ENCODE results near the gene TMCO5A. TPM values are rescaled to one million over a fixed set of nuclear protein-coding genes. Genes with fewer than 3 reads are reported as not detected.

TMCO5A gene
- total RNA-seq, 4 donors from 2014 or later: not detected

- Histone ChIP-seq H3K4me1 (no peaks in the 10 kb centered on the region), H3K4me3 (replicated peaks in 1 of 3) (no peak overlapping the region), H3K9me3 (no peaks in the 10 kb centered on the region), H3K36me3 (no peaks in the 10 kb centered on the region), H3K27me3 (no peaks in the 10 kb centered on the region), H3K27ac (no peak overlapping the region)
- TF ChIP-seq CTCF (IDR thresholded peaks at IDR 0.05) (no peak), POLR2A (IDR thresholded peaks at IDR 0.05) (no peak)
- 50 to 63% methylated on average over 1 of the region's 1 CpG for WGBS, 2 donors
- intact Hi-C loops (cut with DNase I): no loop called here
- no peak for DNase-seq
Measured at GRCh38 chr15:37967788-37968187, 33.3 kb downstream of the TMCO5A start.

DNA sequence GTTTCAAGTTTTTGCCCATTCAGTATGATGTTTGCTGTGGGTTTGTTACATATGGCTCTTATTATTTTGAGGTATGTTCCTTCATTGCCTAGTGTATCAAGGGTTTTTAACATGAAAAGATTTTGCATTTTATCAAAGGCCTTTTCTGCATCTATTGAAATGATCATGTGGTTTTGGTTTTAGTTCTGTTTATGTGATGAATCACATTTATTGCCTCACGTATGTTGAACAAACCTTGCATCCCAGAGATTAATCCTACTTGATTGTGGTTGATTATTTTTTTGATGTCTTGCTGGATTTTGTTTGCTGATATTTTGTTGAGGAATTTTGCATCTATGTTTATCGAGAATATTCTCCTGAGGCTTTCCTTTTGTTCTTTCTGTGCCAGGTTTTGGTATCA lies 39.4 kb downstream of the TMCO5A start:
- no peak for DNase-seq
- Histone ChIP-seq H3K9me3 (no peaks in the 10 kb centered on the region), H3K27me3 (no peaks in the 10 kb centered on the region), H3K36me3 (no peaks in the 10 kb centered on the region), H3K4me1 (no peaks in the 10 kb centered on the region), H3K27ac (no peak overlapping the region), H3K4me3 (replicated peaks in 1 of 3) (no peak overlapping the region)
- WGBS, 2 donors: 89 to 90% methylated on average over 2 of the region's 2 CpGs
- intact Hi-C loops (cut with DNase I): no loop called here
- TF ChIP-seq POLR2A (IDR thresholded peaks at IDR 0.05): no peak
- TF ChIP-seq CTCF (IDR thresholded peaks at IDR 0.05): no peak

DNA sequence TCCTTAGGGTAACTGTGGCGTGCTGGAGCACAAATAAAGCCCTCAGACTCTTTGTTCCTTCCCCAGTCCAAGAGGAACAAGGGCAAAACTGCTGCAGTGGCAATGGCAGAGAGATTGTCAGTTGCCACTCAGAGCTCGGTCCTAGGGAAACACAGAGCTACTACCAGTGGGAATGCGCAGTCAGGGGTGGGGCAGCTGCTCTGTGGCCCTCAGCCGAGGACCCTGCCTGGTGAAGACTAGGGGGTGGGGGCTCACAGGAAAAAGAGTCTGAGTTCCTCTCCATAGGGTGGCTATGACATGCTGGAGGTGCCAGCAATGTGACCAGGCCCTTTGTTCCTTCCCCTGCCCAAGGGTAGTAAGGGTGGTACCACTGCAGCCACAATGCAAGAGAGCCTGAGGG lies 43.8 kb downstream of the TMCO5A start:
- no peak overlapping the region for H3K4me3 ChIP-seq (replicated peaks in 1 of 3)
- intact Hi-C loops (cut with DNase I): no loop called here
- WGBS, 2 donors: 91 to 98% methylated on average over 4 of the region's 4 CpGs
- no peak for TF ChIP-seq POLR2A (IDR thresholded peaks at IDR 0.05)
- TF ChIP-seq CTCF (IDR thresholded peaks at IDR 0.05): no peak
- no peaks in the 10 kb centered on the region for H3K36me3 ChIP-seq
- H3K27ac ChIP-seq: no peak overlapping the region
- H3K4me1 ChIP-seq: no peaks in the 10 kb centered on the region
- no peaks in the 10 kb centered on the region for H3K9me3 ChIP-seq
- H3K27me3 ChIP-seq: no peaks in the 10 kb centered on the region
- no peak for DNase-seq

DNA sequence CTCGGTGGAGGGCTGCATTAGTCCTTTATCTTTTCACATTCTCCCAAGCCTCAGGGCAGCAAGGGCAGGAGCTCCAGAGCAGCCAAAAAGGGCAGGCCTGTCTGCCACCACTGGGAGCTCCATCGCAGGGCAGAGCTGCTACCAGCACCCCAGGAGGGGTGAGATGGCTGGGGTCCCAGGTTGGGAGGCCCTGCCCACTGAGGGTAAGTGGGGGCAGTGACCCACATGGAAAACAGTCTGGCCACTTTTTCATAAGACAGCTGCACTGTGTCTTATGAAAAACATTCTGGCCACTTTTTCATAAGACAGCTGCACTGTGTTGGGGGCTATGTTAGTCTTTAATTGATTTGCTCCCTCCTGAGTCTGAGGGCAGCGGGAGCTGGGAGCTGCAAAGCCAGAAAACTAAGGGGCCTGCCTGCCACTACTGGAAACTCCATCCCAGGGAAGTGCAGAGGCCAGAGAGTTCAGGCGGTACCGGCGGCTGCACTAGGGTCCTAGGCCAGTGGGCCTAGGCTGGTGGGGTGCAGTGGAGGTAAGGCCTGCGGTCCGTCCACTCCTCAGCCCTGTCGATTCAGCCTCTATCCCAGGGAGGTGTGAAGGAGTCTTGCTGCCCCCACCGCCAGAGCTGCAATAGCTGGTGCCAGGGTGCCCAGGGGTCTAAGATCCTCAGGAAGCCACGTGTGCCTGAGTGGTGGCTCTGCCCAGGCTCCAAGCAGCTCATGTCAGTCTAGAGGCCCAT lies 45.4 kb downstream of the TMCO5A start:
- no peaks in the 10 kb centered on the region for H3K36me3 ChIP-seq
- no peaks in the 10 kb centered on the region for H3K27me3 ChIP-seq
- no peaks in the 10 kb centered on the region for H3K4me1 ChIP-seq
- 88 to 89% methylated on average over 6 to 11 of the region's 11 CpGs for WGBS, 2 donors
- H3K27ac ChIP-seq: no peak overlapping the region
- no peak overlapping the region for H3K4me3 ChIP-seq (replicated peaks in 1 of 3)
- intact Hi-C loops (cut with DNase I): no loop called here
- no peak for TF ChIP-seq POLR2A (IDR thresholded peaks at IDR 0.05)
- no peak for TF ChIP-seq CTCF (IDR thresholded peaks at IDR 0.05)
- no peaks in the 10 kb centered on the region for H3K9me3 ChIP-seq
- no peak for DNase-seq

- no peaks in the 10 kb centered on the region for H3K27me3 ChIP-seq
- H3K27ac ChIP-seq: no peak overlapping the region
- WGBS, 2 donors: 82 to 90% methylated on average over 5 of the region's 5 CpGs
- no peaks in the 10 kb centered on the region for H3K9me3 ChIP-seq
- TF ChIP-seq CTCF (IDR thresholded peaks at IDR 0.05) (no peak), POLR2A (IDR thresholded peaks at IDR 0.05) (no peak)
- H3K36me3 ChIP-seq: no peaks in the 10 kb centered on the region
- no peaks in the 10 kb centered on the region for H3K4me1 ChIP-seq
- no peak for DNase-seq
- no peak overlapping the region for H3K4me3 ChIP-seq (replicated peaks in 1 of 3)
- intact Hi-C loops (cut with DNase I): no loop called here
Measured at GRCh38 chr15:37981201-37981600, 46.8 kb downstream of the TMCO5A start.

All from thyroid gland (tissue), 4 donors.